ENCODE data around the gene NUDT1.

The NUDT1 gene

GRCh38 chr7:2200584-2200980 is 41.4 kb upstream of the NUDT1 start:
- no peak for DNase-seq (ENCODE audit: low spot score in 2 of 2)
- no peak for ATAC-seq (replicated peaks; ENCODE audit: extremely low read depth, poor library complexity, severe bottlenecking)
- peaks cover 4% of the 10 kb centered on the region for H3K36me3 Mint-ChIP-seq (ENCODE audit: insufficient read depth)
- no peaks in the 10 kb centered on the region for H3K9me3 Mint-ChIP-seq
- H3K27ac Mint-ChIP-seq (ENCODE audit: low read depth) = no peak overlapping the region
- H3K4me3 Mint-ChIP-seq = no peak overlapping the region
- H3K27me3 Mint-ChIP-seq = no peaks in the 10 kb centered on the region
- H3K4me1 Mint-ChIP-seq = peaks cover 4% of the 10 kb centered on the region

- Mint-ChIP-seq H3K27me3 (no peaks in the 10 kb centered on the region), H3K4me3 (no peak overlapping the region), H3K9me3 (no peaks in the 10 kb centered on the region), H3K36me3 (ENCODE audit: insufficient read depth) (peaks cover 4% of the 10 kb centered on the region), H3K4me1 (peaks cover 5% of the 10 kb centered on the region), H3K27ac (ENCODE audit: low read depth) (no peak overlapping the region)
- no peak for ATAC-seq (replicated peaks; ENCODE audit: extremely low read depth, poor library complexity, severe bottlenecking)
- DNase-seq (ENCODE audit: low spot score in 2 of 2) = no peak
These were observed 40.9 kb upstream of the NUDT1 start for GRCh38 chr7:2201128-2201527.

GRCh38 chr7:2201686-2202360 is 40.2 kb upstream of the NUDT1 start:
- H3K27ac Mint-ChIP-seq (ENCODE audit: low read depth) = no peak overlapping the region
- H3K27me3 Mint-ChIP-seq = no peaks in the 10 kb centered on the region
- ATAC-seq (replicated peaks; ENCODE audit: extremely low read depth, poor library complexity, severe bottlenecking) = no peak
- H3K4me3 Mint-ChIP-seq = no peak overlapping the region
- peaks cover 5% of the 10 kb centered on the region for H3K4me1 Mint-ChIP-seq
- no peak for DNase-seq (ENCODE audit: low spot score in 2 of 2)
- H3K36me3 Mint-ChIP-seq (ENCODE audit: insufficient read depth) = peaks cover 5% of the 10 kb centered on the region
- H3K9me3 Mint-ChIP-seq = no peaks in the 10 kb centered on the region

- Mint-ChIP-seq H3K4me3 (no peak overlapping the region), H3K36me3 (ENCODE audit: insufficient read depth) (peaks cover 5% of the 10 kb centered on the region), H3K27ac (ENCODE audit: low read depth) (no peak overlapping the region), H3K9me3 (no peaks in the 10 kb centered on the region), H3K27me3 (no peaks in the 10 kb centered on the region), H3K4me1 (peaks cover 5% of the 10 kb centered on the region)
- ATAC-seq (replicated peaks; ENCODE audit: extremely low read depth, poor library complexity, severe bottlenecking) = no peak
- no peak for DNase-seq (ENCODE audit: low spot score in 2 of 2)
These were observed 39.7 kb upstream of the NUDT1 start for GRCh38 chr7:2202361-2202761.

GRCh38 chr7:2202901-2203765 is 38.9 kb upstream of the NUDT1 start:
- H3K27ac Mint-ChIP-seq (ENCODE audit: low read depth) = no peak overlapping the region
- H3K36me3 Mint-ChIP-seq (ENCODE audit: insufficient read depth) = peaks cover 5% of the 10 kb centered on the region
- H3K4me1 Mint-ChIP-seq = peaks cover 5% of the 10 kb centered on the region
- ATAC-seq (replicated peaks; ENCODE audit: extremely low read depth, poor library complexity, severe bottlenecking) = no peak
- no peaks in the 10 kb centered on the region for H3K27me3 Mint-ChIP-seq
- H3K4me3 Mint-ChIP-seq = no peak overlapping the region
- DNase-seq (ENCODE audit: low spot score in 2 of 2) = no peak
- no peaks in the 10 kb centered on the region for H3K9me3 Mint-ChIP-seq

GRCh38 chr7:2203766-2204300 is 38.2 kb upstream of the NUDT1 start:
- Mint-ChIP-seq H3K9me3 (no peaks in the 10 kb centered on the region), H3K36me3 (ENCODE audit: insufficient read depth) (peaks cover 5% of the 10 kb centered on the region), H3K27ac (ENCODE audit: low read depth) (no peak overlapping the region), H3K4me3 (no peak overlapping the region), H3K27me3 (no peaks in the 10 kb centered on the region), H3K4me1 (peaks cover 5% of the 10 kb centered on the region)
- ATAC-seq (replicated peaks; ENCODE audit: extremely low read depth, poor library complexity, severe bottlenecking) (no peak), DNase-seq (ENCODE audit: low spot score in 2 of 2) (no peak)

GRCh38 chr7:2204446-2204845 is 37.6 kb upstream of the NUDT1 start:
- H3K27me3 Mint-ChIP-seq = no peaks in the 10 kb centered on the region
- H3K36me3 Mint-ChIP-seq (ENCODE audit: insufficient read depth) = peaks cover 5% of the 10 kb centered on the region
- no peak overlapping the region for H3K27ac Mint-ChIP-seq (ENCODE audit: low read depth)
- H3K4me1 Mint-ChIP-seq = peaks cover 5% of the 10 kb centered on the region
- no peak overlapping the region for H3K4me3 Mint-ChIP-seq
- no peak for DNase-seq (ENCODE audit: low spot score in 2 of 2)
- no peaks in the 10 kb centered on the region for H3K9me3 Mint-ChIP-seq
- no peak for ATAC-seq (replicated peaks; ENCODE audit: extremely low read depth, poor library complexity, severe bottlenecking)

- Mint-ChIP-seq H3K9me3 (no peaks in the 10 kb centered on the region), H3K27me3 (no peaks in the 10 kb centered on the region), H3K4me1 (peaks cover 5% of the 10 kb centered on the region), H3K4me3 (no peak overlapping the region), H3K36me3 (ENCODE audit: insufficient read depth) (peaks cover 4% of the 10 kb centered on the region), H3K27ac (ENCODE audit: low read depth) (no peak overlapping the region)
- ATAC-seq (replicated peaks; ENCODE audit: extremely low read depth, poor library complexity, severe bottlenecking) (no peak), DNase-seq (ENCODE audit: low spot score in 2 of 2) (no peak)
These were observed 36.8 kb upstream of the NUDT1 start for GRCh38 chr7:2205036-2205780.

GRCh38 chr7:2208712-2209111 is 33.3 kb upstream of the NUDT1 start:
- Mint-ChIP-seq H3K27me3 (no peaks in the 10 kb centered on the region), H3K9me3 (no peaks in the 10 kb centered on the region), H3K4me3 (no peak overlapping the region), H3K36me3 (ENCODE audit: insufficient read depth) (peaks cover 4% of the 10 kb centered on the region), H3K27ac (ENCODE audit: low read depth) (no peak overlapping the region), H3K4me1 (peaks cover 5% of the 10 kb centered on the region)
- ATAC-seq (replicated peaks; ENCODE audit: extremely low read depth, poor library complexity, severe bottlenecking) = no peak
- DNase-seq (ENCODE audit: low spot score in 2 of 2) = no peak

GRCh38 chr7:2209146-2209960 is 32.7 kb upstream of the NUDT1 start:
- Mint-ChIP-seq H3K36me3 (ENCODE audit: insufficient read depth) (peaks cover 5% of the 10 kb centered on the region), H3K4me3 (no peak overlapping the region), H3K9me3 (no peaks in the 10 kb centered on the region), H3K27me3 (no peaks in the 10 kb centered on the region), H3K27ac (ENCODE audit: low read depth) (peak overlapping the region; percentile 57), H3K4me1 (peaks cover 10% of the 10 kb centered on the region)
- DNase-seq (ENCODE audit: low spot score in 2 of 2) = peak; percentile 24 to 33
- ATAC-seq (replicated peaks; ENCODE audit: extremely low read depth, poor library complexity, severe bottlenecking) = no peak

- peaks cover 6% of the 10 kb centered on the region for H3K36me3 Mint-ChIP-seq (ENCODE audit: insufficient read depth)
- peaks cover 10% of the 10 kb centered on the region for H3K4me1 Mint-ChIP-seq
- DNase-seq (ENCODE audit: low spot score in 2 of 2) (no peak), ATAC-seq (replicated peaks; ENCODE audit: extremely low read depth, poor library complexity, severe bottlenecking) (no peak)
- no peaks in the 10 kb centered on the region for H3K9me3 Mint-ChIP-seq
- peak overlapping the region; percentile 57 for H3K27ac Mint-ChIP-seq (ENCODE audit: low read depth)
- no peaks in the 10 kb centered on the region for H3K27me3 Mint-ChIP-seq
- H3K4me3 Mint-ChIP-seq = no peak overlapping the region
These were observed 32.1 kb upstream of the NUDT1 start for GRCh38 chr7:2209961-2210323.
